ENCODE results near the gene UQCRC1. TPM values are rescaled to one million over a fixed set of nuclear protein-coding genes. Genes with fewer than 3 reads are reported as not detected.

The UQCRC1 gene
- total RNA-seq, 1 experiment from 2014 or later: 227 TPM

DNA sequence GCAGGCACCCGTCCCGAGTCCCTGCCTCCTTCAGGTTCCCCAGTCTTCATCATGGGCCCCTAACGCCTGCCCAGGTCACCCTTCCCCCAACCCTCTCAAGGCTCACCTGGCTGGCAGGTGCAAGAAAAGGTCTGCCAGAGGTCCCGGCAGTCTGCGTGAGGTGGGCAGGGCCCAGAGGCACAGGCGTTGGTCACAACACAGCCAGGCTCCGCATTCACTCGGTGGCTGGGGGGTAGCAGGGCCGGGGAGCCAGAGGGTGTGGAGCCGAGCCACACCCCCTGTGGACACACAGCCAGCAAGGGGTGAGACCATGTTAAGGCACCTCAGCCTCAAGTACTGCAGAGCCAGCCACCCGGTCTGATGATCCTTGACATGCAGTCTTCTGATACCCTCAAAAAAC, 42.3 kb upstream of the UQCRC1 start:
- Histone ChIP-seq H3K4me1 (ENCODE audit: control insufficient read depth, insufficient read depth, low read length) (no peaks in the 10 kb centered on the region), H3K9me3 (ENCODE audit: control insufficient read depth, insufficient read depth, low read depth, low read length) (no peaks in the 10 kb centered on the region), H3K27me3 (ENCODE audit: control insufficient read depth, insufficient read depth, low read length) (no peaks in the 10 kb centered on the region), H3K4me3 (ENCODE audit: low read depth in 2 of 2, low read length in 2 of 2) (no peak overlapping the region), H3K27ac (ENCODE audit: low read length) (no peak overlapping the region), H3K36me3 (ENCODE audit: control insufficient read depth, insufficient read depth, low read length) (no peaks in the 10 kb centered on the region)
- BruUV-seq (replicated peaks): no TSS peak
- no peak for TF ChIP-seq TCF7L2 (IDR thresholded peaks at IDR 0.05; ENCODE audit: low read depth, low read length)
- TF ChIP-seq POLR2AphosphoS5 (IDR thresholded peaks at IDR 0.05; ENCODE audit: low read depth, low read length): no peak
- no peak for TF ChIP-seq SIN3A (IDR thresholded peaks at IDR 0.05; ENCODE audit: borderline replicate concordance, insufficient read depth, low read depth, low read length)
- TF ChIP-seq, protein P1, sequence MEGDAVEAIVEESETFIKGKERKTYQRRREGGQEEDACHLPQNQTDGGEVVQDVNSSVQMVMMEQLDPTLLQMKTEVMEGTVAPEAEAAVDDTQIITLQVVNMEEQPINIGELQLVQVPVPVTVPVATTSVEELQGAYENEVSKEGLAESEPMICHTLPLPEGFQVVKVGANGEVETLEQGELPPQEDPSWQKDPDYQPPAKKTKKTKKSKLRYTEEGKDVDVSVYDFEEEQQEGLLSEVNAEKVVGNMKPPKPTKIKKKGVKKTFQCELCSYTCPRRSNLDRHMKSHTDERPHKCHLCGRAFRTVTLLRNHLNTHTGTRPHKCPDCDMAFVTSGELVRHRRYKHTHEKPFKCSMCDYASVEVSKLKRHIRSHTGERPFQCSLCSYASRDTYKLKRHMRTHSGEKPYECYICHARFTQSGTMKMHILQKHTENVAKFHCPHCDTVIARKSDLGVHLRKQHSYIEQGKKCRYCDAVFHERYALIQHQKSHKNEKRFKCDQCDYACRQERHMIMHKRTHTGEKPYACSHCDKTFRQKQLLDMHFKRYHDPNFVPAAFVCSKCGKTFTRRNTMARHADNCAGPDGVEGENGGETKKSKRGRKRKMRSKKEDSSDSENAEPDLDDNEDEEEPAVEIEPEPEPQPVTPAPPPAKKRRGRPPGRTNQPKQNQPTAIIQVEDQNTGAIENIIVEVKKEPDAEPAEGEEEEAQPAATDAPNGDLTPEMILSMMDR (IDR thresholded peaks at IDR 0.05): no peak
- TF ChIP-seq, protein P2, sequence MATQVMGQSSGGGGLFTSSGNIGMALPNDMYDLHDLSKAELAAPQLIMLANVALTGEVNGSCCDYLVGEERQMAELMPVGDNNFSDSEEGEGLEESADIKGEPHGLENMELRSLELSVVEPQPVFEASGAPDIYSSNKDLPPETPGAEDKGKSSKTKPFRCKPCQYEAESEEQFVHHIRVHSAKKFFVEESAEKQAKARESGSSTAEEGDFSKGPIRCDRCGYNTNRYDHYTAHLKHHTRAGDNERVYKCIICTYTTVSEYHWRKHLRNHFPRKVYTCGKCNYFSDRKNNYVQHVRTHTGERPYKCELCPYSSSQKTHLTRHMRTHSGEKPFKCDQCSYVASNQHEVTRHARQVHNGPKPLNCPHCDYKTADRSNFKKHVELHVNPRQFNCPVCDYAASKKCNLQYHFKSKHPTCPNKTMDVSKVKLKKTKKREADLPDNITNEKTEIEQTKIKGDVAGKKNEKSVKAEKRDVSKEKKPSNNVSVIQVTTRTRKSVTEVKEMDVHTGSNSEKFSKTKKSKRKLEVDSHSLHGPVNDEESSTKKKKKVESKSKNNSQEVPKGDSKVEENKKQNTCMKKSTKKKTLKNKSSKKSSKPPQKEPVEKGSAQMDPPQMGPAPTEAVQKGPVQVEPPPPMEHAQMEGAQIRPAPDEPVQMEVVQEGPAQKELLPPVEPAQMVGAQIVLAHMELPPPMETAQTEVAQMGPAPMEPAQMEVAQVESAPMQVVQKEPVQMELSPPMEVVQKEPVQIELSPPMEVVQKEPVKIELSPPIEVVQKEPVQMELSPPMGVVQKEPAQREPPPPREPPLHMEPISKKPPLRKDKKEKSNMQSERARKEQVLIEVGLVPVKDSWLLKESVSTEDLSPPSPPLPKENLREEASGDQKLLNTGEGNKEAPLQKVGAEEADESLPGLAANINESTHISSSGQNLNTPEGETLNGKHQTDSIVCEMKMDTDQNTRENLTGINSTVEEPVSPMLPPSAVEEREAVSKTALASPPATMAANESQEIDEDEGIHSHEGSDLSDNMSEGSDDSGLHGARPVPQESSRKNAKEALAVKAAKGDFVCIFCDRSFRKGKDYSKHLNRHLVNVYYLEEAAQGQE (IDR thresholded peaks at IDR 0.05; ENCODE audit: insufficient read depth in 1 of 2, low read depth in 2 of 2, low read length in 1 of 2): no peak
- DNase-seq (ENCODE audit: low read depth, low spot score): no peak
- no peak for ATAC-seq
- intact Hi-C loops (cut with micrococcal nuclease; ENCODE audit: unreplicated experiment) (no loop called here), in situ Hi-C loops (cut with HindIII; ENCODE audit: low pct_unique_long_range_greater_than_20kb, low sequenced_read_pairs) (no loop called here)
- POLR2A ChIA-PET: no interaction called here
- CTCF ChIA-PET: no interaction called here

DNA sequence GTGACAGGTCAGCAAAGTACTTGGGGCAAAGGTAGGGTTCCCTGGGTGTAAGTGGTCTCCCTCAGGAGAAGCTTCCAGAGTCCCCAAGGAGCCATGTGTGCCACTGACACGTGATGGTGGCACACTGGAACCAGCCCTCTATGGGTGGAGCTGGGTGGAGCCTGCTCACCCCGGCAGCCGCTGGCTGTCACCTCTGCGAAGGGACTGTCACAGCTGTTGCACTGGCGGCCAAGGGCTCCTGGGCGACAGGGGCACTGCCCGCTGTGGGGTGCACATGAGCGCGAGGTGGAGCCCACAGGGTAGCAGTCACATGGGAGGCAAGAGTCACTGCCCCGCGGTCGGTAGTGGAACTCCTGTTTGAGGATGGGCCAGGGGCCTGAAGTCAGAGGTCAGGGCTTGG, 41.3 kb upstream of the UQCRC1 start:
- ChIA-PET CTCF (no interaction called here), POLR2A (no interaction called here)
- intact Hi-C loops (cut with micrococcal nuclease; ENCODE audit: unreplicated experiment): no loop called here
- BruUV-seq (replicated peaks): no TSS peak
- ATAC-seq (no peak), DNase-seq (ENCODE audit: low read depth, low spot score) (no peak)
- H3K36me3 ChIP-seq (ENCODE audit: control insufficient read depth, insufficient read depth, low read length): no peaks in the 10 kb centered on the region
- H3K27ac ChIP-seq (ENCODE audit: low read length): no peak overlapping the region
- H3K9me3 ChIP-seq (ENCODE audit: control insufficient read depth, insufficient read depth, low read depth, low read length): no peaks in the 10 kb centered on the region
- in situ Hi-C loops (cut with HindIII; ENCODE audit: low pct_unique_long_range_greater_than_20kb, low sequenced_read_pairs): no loop called here
- TF ChIP-seq, protein P2 (IDR thresholded peaks at IDR 0.05; ENCODE audit: insufficient read depth in 1 of 2, low read depth in 2 of 2, low read length in 1 of 2): no peak
- TF ChIP-seq TCF7L2 (IDR thresholded peaks at IDR 0.05; ENCODE audit: low read depth, low read length) (no peak), SIN3A (IDR thresholded peaks at IDR 0.05; ENCODE audit: borderline replicate concordance, insufficient read depth, low read depth, low read length) (no peak), POLR2AphosphoS5 (IDR thresholded peaks at IDR 0.05; ENCODE audit: low read depth, low read length) (no peak)
- TF ChIP-seq, protein P1 (IDR thresholded peaks at IDR 0.05): no peak
- no peaks in the 10 kb centered on the region for H3K4me1 ChIP-seq (ENCODE audit: control insufficient read depth, insufficient read depth, low read length)
- H3K27me3 ChIP-seq (ENCODE audit: control insufficient read depth, insufficient read depth, low read length): no peaks in the 10 kb centered on the region
- H3K4me3 ChIP-seq (ENCODE audit: low read depth in 2 of 2, low read length in 2 of 2): no peak overlapping the region
